GM10266 (cell line): ENCODE results near the gene SNN.
A peak's percentile ranks its signal among the peaks of the same experiment; 100 is the strongest.

ENCODE experiments used
- DNase-seq: peaks from one replicate; pipeline ENCODE4 v3.0.0; 2012; ENCODE audit errors: extremely low spot score
- TF ChIP-seq, protein P1 (sequence below): IDR thresholded peaks from 2 replicates; pipeline ENCODE4 v1.5.1; 2012; ENCODE audit warnings: mild to moderate bottlenecking, low read depth; ENCODE audit not compliant: control insufficient read depth, insufficient read depth; ENCODE audit errors: missing control alignments

The SNN gene

DNA sequence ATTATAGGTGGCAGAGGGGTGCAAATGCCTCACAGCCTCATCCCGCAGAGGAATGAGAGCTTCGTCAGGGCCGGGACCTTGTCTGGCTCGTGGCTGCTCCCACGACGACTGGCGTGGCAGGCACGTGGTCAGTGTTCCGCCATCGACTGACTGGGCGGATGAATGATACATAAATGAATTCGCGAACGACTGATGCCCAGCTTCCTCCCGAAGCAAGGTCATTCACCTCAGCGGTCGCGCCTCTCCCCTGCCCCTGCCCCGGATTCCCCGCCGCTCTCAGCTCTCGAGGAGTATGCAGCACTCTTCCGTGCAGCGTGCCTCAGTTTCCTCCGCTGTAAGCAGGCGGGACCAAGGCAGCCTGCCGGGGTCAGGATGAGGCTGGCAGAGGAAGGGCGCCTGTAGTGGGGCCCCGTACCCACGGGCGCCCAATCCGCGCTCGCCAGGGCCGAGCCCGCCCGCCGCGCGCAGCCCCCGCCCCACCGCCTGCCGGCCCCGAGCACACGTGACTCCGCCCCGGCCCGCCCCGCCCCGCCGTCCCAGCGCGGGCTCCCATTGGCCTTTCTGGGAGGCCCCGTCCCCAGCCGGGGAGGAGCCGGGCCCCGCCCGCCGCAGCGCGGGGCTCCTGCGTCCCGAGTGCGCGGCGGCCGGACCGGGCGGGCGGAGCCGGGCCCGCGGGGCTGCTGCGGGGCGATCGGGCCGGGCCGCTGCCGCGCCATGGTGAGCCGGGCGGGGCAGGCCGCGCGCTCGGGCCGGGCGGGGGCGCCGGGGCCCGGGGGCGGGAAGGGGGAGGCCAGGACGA lies at the start of gene SNN:
SNN (plus strand) TSS at position 632 of the 799 bp plus-strand sequence. CDS start 7,605 bp downstream, outside the sequence.
- TF ChIP-seq, protein P1, sequence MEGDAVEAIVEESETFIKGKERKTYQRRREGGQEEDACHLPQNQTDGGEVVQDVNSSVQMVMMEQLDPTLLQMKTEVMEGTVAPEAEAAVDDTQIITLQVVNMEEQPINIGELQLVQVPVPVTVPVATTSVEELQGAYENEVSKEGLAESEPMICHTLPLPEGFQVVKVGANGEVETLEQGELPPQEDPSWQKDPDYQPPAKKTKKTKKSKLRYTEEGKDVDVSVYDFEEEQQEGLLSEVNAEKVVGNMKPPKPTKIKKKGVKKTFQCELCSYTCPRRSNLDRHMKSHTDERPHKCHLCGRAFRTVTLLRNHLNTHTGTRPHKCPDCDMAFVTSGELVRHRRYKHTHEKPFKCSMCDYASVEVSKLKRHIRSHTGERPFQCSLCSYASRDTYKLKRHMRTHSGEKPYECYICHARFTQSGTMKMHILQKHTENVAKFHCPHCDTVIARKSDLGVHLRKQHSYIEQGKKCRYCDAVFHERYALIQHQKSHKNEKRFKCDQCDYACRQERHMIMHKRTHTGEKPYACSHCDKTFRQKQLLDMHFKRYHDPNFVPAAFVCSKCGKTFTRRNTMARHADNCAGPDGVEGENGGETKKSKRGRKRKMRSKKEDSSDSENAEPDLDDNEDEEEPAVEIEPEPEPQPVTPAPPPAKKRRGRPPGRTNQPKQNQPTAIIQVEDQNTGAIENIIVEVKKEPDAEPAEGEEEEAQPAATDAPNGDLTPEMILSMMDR: no peak
- peak; percentile 99 for DNase-seq

DNA sequence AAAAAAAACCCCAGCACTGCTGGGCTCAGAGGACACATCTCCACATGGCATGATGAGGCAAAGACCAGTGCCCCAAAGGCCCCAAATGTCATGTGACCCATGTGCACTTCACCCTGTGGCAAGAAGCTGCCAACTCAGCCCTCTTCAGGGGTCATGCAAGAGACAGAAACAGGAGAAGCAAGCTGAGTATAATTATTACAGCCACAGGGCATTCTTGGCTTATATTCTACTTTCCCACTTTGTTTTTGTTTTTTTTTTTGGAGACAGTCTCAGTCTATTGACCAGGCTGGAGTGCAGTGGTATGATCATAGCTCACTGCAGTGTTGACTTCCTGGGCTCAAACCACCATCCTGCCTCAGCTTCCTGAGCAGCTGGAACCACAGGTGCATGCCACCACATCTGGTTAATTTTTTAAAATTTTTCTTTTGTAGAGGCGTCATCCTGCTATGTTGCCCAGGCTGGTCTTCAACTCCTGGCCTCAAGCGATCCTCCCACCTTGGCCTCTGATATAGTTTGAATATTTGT lies 48.9 kb upstream of the SNN start:
- DNase-seq: no peak
- TF ChIP-seq, protein P1: no peak

DNA sequence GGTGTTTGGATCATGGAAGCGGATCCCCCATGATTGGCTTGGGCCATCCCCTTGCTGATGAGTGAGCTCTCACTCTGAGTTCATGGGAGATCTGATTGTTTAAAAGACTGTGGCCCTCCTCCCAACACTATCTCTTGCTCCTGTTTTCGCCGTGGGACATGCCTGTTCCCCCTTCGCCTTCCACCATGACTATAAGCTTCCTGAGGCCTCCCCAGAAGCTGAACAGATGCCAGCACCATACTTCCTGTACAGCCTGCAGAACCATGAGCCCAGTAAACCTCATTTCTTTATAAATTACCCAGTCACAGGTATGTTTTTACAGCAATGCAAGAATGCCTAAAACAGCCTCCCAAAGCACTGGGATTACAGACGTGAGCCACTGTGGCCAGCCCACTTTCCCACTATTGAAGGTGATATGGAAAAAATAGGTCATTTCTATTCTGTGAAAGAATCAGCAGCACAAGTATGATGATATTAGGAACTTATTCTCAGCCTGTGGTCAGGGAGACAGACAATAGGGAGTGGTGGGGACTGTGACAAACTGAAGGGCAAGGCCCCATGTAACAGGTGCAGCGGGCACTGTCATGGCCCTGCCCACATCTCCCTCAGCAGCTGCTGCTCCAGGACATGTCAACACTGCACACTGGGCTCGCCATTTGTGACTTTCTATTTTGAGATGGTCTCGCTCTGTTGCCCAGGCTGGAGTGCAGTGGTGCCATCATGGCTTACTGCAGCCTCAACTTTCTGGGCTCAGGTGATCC lies 47.8 kb upstream of the SNN start:
- DNase-seq: no peak
- TF ChIP-seq, protein P1: no peak

DNA sequence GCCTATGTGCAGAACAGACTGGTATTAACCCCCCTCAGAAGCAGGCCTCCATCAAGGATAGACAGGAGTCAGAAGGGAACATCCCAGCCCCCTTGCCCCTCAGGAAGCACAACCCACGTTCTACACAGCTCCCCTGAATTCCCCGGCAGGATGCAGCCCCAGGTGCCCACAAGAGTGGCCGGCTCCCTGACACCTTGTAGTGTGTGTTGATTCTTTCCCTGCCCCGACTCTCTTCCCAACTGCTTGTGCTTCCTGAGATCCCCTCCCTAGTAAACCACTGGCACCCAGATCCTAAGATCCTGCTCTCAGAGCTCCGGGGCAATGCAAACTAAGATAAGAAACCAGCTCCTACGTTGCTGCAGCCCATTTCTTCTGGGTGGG lies 46.7 kb upstream of the SNN start:
- TF ChIP-seq, protein P1: no peak
- no peak for DNase-seq

DNA sequence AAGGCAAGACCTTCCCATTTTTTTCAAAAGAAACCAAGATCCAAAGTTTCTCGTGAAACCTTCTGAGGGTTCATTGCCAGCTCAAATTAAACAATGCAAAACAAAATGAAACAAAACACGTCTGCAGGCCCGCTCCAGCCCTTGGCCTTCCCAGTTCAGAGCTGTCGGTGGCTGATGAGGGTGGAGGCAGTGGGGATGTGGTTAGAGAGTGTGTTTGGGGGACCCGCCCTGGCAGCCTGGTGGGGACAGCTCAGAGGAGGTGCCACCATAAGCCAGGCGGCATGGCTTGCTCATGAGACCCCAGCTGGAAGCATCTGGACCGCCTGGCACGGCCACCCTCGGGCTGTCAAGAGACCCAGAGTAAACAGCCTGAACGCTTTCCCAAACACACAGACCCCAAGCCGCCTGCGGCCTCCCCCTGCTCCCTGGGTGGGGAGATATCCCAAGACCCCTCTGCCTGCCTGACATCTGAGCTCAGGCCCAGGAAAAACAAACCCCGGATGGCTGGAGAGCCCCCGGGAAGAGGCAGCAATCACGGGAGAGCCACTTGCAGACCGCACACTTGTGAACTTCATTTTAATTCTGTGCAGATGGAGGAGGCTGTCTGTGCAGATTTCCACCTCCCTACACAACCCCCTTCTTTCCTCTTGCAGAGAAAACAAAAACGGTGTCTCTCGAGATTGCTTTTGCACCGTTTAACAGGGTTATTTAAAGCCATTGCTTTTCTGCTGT lies 46.2 kb upstream of the SNN start:
- TF ChIP-seq, protein P1: no peak
- DNase-seq: no peak

DNA sequence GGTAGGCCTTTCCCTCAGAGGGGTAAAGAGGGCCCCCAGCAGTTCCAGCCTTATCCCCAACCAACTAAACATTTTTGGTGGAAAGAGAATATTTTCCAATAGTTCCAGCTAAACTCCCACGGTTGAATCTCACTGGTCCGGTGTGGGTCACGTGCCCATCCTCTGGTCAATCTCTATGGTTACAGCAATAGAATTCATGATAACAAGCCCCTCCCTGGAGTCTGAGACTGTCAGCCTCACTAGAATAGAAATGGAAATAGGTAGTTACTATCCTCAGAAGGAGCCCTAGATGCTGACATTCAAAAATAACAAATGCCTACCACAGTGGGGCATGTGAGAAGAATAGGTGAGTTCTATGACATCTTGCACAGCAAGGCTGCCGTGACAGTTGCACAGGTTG lies 44.0 kb upstream of the SNN start:
- TF ChIP-seq, protein P1: no peak
- DNase-seq: no peak
